Fibroblast of skin of right biceps (primary cell): ENCODE data around the gene ASPN.

ENCODE experiments used
- DNase-seq: peaks from one replicate; pipeline ENCODE4 v3.0.0-alpha.2; 2013

The ASPN gene

DNA sequence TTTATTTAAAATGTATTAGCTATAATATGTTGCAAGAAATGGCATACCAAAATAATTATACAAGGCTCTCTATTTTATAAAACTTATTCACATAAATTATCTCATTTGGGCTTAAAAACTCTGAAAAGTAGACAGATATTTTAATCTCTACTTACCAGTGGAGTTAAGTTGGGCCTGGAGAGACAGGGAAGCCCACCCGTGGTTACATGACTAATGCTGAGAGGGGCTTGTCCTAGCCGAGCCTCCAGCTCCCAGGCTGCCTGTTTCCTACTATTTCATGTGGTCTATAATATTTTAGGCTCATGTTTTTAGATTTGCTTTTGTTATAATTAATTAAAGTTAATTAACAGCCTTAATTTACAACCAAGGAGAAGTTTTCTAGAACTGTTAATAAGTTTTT, 20.9 kb upstream of the ASPN start:
- no peak for DNase-seq

DNA sequence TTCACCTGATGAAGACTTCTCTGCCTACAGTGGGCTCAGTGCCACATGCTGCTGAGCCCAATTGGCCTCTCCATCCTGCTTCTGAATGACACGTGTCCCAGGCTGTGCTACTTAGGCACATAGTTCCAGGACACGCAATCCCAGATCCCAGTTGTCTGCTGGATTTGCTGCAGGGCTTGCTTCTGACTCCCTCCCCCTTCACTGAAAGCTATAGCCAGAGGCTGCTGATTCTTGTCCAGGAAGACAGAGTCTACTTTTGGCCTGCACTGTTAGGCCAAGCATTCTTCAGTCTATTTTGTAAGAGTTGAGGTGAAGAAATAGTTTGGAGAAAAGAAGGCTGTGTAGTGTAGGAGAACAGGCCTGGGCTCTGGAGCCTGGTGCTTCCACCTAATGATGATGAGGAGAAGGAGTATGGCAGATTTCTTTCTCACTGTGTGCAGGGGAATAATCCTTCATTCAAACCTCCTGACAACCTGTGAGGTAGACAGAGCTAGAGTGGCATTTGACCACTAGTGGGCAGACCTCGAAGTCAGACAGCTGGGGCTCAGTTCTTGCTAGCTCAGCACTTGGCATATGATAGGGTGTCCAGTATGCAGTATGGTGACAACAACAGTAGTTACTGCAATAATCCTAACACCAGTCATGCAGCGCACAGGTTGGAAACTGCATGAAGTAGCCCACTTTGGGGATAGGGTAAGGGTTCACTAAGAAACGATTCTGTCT, 19.5 kb upstream of the ASPN start:
- DNase-seq: peak; percentile 36

DNA sequence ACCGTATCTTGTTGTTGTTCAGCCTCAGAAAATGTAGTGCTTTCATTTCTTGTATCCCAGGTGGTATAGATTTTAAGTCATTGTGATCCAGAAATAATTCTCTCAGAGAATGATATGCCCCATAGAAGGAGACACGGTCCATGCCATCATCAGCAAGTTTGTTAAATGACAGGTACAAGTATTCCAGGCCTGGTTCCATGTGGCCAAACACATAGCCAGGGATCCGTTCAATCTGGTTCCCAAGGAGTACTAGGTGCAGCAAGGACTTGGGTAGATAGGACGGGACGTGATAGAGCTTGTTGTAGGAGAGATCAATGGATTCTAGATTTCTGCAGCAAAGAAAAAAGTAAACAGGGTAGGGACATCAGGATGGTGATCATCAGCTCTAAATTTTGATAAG, 18.4 kb upstream of the ASPN start:
- DNase-seq: no peak

DNA sequence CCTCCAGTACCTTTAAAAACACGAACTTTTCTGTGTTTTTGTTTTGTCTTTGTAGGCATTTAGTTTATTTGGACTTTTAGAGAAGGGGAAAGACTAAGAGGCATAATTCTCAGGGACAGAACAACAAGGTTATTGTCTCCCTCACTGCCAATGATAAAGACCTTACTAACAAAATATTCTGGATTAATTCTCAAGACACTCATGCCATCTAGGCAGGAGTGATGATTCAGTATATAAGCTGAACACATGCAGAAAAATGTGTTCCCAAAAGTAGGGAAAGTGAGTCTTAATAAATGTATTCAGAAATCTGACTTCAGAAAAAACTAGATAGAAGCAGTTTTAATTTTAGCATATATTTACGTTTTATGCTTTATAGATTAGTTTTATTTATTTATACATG, 17.4 kb upstream of the ASPN start:
- DNase-seq: no peak

DNA sequence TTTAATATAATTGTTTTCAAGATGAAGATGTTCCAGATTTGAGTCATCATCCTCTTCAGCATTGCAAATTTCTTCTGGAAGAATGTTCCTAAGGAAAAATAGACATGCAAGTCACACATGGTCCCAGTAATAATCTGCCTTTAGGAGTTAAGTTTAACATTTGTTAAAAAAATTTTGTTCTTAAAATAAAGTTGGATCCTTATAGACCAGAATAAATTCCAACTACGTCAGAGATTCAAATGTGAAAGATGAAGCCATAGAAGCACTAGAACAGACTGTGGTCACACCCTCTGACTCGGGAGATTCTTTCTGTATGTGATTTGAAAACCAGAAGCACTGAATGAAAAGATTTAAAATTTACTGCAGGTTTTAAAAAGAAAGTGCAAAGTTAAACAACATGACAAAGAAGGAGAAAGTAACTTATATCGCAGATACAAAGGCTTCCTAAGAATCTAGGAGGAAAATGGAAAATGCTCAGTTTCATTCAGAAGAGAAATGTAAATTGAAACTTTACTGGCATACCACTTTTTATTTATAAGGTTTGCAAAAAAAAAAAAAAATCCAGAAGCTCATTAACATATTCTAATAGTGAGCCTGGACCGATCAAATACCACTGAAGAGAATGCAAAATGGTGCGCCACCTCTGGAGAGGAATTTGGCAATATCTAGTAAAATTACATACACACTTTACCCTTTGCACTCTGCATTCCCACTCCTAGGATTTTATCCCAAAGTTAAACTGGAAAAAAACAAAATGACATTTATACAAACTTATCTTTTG, 14.3 kb upstream of the ASPN start:
- DNase-seq: peak; percentile 58

DNA sequence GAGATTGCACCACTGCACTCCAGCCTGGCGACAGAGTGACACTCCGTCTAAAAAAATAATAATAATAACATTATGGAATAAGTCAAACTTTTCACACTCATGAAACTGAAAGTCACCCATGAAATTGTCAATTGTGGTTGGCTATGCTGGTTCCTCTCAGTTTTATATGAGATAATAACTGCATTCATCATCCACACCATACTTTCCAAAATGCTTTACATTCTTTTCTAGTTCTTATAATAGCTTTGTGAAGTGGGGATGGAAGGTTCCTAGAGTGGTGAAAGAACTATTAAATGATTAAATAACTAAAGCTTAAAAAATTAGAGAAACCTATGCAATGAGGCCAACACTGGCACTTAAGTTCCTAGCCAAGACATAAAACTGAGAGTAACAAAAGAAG, 12.6 kb upstream of the ASPN start:
- peak; percentile 69 for DNase-seq

DNA sequence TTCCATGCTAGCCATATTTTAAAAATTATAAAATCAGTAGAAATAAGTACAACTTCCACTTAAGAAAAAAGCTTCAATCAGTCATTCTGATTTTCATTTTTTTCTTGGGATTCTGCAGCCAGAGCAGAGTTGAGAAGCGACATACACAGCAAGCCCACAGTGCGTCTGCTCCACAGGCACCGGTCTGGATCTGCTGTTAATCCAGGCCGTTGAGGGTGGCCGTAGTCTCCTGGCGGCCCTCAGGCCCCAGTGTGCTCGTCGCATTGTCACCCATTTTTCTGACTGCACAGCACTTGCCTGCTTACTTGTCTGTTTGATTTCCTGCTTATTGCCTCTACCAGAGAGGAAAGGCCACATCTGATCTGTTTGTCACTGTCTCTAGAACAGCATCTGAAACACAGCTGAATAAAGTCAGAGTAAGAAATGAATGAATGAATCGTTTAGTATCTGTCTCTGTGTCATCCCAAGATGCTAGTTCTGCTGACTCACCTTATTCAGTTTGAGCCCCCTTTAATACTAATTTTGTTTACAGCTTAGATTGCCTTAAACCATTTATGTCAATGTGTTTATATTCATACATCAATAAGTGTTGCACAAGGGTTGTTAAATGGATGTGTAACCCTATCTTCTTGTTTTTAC, 11.6 kb upstream of the ASPN start:
- no peak for DNase-seq

DNA sequence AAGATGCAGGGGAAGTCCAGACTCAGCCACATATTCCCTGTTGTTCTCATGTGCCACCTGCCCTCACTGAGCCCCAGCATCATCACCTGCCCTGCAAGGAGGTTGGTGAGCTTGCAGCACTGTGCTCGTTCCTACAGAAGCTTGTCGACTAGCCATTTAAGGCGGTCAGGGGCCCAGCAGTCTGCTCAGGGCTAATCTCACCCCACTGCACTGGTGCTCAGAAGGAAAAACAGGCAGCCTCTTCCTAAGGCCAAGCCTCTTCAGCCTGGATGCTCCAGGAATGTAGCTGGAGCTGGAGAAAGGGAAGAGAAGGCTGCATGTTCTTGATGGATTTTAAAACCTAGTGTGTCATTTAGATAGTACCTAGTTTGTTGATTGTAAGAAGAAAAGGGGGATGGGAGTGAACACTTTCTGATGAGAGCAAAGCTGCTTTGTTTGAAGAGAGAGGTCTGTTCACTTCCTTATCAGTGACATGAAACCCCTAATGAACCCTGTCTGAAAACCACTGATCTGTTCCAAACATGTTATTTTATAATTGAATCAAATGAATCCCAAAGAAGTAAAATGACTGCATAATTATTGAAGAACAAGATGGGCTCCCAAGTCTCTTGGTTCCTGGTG, 10.6 kb upstream of the ASPN start:
- no peak for DNase-seq

DNA sequence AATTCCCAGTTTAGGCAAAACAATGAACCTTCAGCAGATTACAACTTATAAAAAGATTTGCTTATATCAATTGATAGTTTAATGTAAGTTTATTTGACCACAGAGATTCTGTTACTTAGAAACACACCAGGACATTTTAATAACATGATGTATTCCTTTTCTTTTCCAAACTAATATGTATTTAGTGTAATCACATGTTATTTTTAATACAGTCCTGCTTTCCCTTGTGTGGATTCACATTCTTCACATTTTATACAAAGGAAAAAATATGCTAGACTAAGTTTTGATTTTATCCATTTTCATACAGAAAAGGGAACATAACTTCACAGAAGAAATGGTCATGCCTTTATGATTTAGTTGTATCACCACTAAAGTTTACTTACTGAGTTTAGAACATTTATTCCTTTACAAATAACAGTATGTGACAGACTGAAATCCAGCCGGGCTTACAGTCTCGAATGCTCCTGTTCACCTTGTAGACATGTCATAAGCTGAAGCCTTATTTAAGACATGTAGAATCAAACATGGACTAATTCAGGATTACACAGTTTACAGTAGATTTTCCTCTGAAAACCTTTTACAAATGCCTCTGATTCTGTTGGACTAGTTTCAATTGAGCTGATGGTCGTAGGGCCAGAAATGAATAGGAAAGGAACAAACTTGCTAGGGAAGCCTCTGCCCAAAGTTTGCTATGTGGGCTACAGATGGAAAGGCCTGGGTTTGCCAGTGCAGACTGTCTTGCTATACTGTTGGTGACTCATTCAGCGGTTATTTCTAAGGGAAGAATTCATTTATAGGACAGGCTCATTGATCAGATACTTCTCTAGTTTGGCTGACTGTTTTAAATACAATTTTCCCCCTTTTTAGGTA, 6.6 kb upstream of the ASPN start:
- DNase-seq: peak; percentile 66

DNA sequence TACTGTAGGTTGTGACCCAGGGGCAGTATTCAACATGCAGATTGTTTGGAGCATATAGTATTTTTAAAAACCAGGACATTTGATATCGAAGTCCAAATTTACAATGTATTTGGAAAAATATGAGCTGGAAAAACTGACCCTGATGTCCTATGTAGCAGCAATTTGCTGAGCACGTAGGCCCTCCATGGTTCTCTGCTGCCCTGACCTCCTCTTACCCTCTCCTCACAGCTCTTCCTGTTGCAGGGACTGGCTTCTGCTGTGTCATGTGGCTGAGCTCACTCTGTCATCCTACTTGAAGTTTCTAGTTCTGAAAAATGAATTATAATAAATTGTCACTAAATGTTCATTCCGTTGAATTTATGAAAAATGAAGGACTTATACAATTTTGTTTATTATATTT, 4.1 kb upstream of the ASPN start:
- DNase-seq: no peak

DNA sequence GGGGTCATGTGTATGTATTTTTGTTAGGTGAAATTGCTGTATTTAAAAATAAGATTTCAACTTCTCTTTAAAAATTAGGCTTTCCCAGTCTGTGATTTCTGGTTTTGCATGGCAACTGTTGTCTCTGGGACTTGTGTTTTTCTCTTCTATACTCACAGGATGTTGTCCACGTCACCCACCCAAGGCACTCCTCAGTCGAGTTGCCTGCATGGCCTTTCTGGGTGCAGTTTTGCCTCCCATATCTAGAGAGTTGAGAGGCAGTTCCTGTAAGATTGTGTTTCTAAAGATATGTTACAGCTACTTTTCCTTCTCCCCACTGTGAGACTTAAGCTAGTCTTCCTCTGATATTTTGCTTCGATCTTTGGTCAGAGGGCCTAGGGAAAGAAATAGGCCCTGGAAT, 2.3 kb upstream of the ASPN start:
- no peak for DNase-seq

DNA sequence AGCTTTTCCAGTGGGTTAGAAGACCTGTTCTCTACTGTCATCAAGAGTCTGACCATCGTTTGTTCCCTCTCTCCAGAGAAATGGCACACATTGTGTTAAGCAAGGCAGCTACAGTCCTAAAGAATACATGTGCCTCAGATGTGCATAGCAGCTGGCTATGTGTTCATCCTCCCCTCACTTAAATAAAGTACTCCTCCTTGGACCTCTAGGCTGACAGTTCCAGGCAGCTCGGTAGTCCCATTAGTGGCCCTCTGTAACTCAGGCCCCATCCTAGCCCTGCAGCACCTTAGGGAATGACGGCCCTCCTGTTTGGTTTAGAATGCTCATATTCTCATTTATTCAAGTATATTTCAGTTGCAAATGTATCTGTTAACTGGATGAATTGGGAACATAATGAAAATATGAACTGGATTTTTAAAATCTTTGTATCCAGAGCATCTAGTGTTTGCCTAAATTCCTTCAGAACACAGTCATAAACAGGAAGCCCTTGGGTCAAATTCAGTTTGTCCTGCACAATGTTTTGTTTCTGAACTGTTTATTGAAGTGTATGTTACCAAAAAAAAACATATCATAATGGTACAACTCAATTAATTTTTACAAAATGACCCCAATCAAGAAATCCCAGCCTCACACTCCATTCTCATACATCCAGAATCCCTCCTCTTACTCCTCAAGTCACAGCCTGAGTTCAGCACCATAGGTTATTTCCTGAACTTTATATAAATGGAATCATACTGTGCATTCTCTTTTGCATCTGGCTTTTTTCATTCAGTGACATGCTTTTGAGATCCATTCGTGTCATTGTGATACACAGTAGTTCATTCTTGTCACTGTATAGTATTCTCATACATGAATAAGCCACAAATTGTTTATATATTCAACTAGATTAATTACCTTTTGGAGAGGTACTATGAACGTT, 1.6 kb upstream of the ASPN start:
- no peak for DNase-seq

DNA sequence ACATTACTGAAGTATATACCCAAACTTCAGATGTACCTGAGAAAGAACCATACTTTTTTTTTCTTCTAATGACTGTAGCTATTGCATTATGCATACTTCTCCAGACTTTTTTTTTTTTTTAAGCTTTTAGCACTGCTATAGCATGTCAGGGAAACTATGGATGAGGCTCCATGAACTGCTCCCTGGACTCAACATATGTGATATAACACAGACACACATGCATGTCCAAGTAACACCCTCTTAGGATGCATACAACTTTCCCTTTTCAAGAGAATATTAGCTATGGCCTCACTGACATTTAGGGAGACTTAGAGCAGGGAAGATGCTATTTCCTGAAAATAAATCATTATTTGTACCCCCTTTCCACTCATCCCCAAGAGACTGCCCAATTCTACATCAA, 499 bp upstream of the ASPN start:
- DNase-seq: no peak

DNA sequence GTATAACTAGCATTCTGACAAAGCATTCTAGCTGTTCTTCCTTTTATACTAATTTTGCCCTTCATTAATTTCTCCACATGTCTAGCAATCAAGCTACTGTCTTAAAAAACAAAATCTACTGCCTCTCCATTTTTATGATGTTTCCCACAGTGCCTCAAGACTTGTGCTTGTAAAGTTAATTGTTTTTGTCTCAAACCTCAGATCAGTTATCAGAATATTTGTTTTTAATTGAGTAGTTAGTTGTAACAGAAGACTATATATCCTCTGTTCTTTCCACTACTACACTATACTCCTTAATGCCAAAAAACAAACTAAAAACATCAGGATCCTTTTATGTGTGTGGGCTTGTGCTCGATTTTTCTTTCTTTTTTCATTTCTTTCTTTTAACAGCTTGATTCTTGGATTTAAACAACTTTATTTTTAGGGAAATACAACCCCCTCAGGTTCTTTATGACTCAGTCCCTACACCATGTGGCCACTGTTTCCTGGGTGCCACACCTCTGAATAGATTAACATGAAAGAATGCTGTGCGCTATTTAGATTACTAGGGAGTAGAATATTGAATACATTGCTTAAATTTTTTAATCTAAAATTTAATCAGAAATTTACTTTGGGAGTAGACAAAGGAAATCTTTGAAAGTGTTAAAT, 1.2 kb downstream of the ASPN start:
- peak; percentile 42 for DNase-seq

DNA sequence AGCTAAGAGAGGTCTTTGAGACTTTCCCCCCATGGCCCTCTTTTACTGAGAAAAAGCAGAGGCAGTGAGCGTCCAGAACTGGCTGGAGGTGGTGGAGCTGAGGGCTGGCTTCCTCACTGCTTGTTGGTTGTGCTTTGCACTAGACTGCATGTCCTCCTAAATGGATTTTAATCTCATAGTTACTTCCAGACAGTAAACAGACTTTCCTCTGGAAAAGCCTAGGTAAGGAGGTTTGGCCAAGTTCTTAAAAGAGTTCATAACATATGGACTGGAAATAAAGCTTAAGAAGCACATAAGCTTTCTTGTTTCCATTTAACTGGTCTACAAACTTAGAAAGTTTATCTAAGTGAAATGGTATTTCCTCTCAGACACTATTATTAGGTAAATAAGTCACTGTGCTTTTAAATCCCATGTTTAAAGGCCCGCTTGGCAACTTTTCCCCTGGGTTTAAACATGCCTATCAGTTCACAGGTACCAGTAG, 2.0 kb downstream of the ASPN start:
- DNase-seq: peak; percentile 37

DNA sequence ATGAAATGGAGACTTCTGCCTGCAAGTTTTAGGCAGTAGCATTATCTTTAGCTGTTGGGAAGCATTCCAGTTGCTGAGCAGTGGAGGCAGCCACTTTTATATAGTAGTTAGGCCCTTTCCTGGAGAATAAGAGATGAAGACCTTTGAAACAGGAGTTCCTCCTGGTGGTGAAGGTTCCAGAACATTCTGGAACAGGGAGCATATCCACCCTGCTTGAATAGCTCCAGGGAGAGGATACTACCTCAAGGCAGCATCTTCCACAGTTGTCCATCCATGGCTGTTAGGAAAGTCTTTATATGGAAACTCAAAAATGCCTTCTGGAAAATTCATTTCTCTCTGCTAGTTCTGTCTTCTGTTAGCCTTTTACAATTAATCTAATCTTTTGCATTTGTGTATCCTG, 3.0 kb downstream of the ASPN start:
- no peak for DNase-seq

DNA sequence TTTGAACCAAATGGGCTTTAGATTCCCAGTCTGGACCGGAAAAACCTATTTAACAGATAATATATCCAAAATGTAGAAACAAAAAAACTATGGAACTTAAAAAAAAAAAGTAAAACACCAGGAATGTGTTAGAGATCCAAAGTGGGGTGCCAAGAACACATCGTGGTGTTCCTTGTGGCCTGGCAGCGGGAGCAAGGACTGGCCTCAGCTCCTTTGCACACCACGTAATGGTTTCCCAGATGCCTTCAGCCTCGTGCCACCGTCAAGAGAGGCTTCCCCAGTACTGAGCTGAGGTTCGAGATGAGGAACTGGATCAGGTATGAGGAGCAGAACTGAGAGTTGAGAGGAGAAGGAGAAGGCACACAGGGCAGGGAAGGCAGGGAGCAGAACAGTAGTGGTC, 3.5 kb downstream of the ASPN start:
- DNase-seq: no peak

DNA sequence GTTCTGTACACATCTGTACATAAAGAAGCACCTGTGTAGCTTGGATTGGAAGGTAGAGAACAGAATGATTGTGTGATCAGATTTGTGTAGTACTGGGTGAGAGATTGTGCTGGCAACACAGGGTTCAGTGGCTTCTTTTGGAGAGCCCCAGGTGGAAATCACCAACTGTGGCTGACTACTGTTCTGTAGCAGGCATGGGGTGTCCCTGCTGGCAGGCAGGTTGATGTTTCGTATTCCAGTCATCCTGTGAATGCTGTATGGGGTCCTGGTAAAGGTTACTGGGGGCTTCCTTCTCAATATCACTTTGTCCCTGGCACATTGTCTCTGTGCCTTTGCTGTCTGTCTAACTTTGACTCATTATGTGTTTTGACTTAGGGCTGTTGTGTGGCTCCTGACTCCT, 5.3 kb downstream of the ASPN start:
- DNase-seq: no peak

DNA sequence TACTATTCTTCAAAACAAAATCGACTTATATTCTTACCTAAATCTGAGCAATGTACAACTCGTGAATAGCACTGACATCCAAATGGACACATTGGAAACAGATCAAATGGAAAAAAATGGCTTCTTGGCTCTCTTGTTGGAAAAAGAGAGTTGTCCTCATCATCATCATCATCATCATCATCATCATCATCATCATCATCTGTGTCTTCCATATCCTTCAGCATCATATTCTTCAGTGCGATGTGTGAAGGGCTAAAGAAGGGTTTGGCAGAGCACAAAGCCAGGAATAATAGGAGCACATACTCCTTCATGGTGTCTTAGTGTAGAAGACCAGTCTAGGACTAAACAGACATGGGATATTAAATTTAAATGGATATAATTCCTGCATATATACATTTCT, 7.7 kb downstream of the ASPN start:
- DNase-seq: no peak

DNA sequence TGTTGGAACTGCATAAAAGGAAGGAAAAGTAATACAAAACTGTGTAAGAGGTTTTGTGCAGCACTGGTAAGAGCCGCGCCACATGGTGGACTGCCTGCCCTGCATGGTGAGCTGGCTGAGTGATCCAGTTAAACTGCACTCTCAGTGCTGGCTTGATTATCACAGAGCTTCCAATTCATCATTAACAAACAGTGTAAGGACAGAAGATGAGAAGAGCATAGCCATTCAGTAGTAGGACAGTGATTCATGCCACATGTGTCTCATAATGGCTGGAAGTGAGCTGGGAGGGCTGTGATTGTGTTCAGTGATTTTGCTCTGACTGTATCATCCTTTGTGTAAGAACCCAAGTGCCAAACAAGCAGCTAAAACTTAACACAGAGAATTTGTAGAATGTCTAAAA, 14.1 kb downstream of the ASPN start:
- DNase-seq: peak; percentile 76

DNA sequence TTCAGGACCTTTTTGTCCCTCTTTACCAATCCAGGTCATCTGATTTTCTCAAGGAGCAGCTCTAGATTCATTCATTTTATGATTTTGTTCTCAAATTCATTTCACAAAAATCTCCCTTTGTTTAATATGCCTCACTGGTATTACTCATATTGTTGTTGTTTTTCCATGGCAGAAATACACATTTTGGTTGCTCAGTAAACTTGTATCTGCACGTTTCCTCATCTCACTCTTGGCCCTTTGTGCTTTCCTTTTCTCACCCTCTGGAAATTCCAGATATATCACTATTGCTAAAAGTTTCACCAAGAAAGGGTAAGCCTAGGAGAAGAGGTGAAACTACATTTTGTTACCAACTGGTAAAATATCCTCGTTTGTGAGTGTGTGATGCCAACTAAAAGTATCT, 14.8 kb downstream of the ASPN start:
- no peak for DNase-seq
